Ascending aorta (tissue), 2 donors: Measurements from ENCODE around the gene NTM. TPM values are rescaled to one million over a fixed set of nuclear protein-coding genes. Genes with fewer than 3 reads are reported as not detected.
"Not testable (repeated sequence)": the region's sequence is repeated elsewhere in the genome, so short reads cannot be mapped to it uniquely, and the experiment has no call there.

Source experiments
- DNase-seq, 2 donors: peaks; one replicate each; pipeline ENCODE4 v3.0.0-alpha.2; 2019; ENCODE audit warnings: low spot score in 2 of 2
- H3K27ac ChIP-seq, 2 donors: fragments of 200-600 bp; sonication (generic); one replicate each; pipeline ENCODE4 v1.5.1; 2016 to 2017; ENCODE audit warnings: mild to moderate bottlenecking in 1 of 2
- H3K27me3 ChIP-seq: fragments of 200-600 bp; sonication (generic); one replicate; pipeline ENCODE4 v1.5.1; 2017
- H3K36me3 ChIP-seq, 2 donors: fragments of 200-600 bp; sonication (generic); one replicate each; pipeline ENCODE4 v1.5.1; 2016
- H3K4me1 ChIP-seq, 2 donors: fragments of 200-600 bp; sonication (generic); one replicate each; pipeline ENCODE4 v1.5.1; 2016 to 2017; ENCODE audit warnings: mild to moderate bottlenecking in 1 of 2
- H3K4me3 ChIP-seq, 2 donors: fragments of 200-600 bp; sonication (generic); one replicate each; pipeline ENCODE4 v1.5.1; 2016 to 2017; ENCODE audit warnings: mild to moderate bottlenecking in 1 of 2
- H3K9me3 ChIP-seq, 2 donors: fragments of 200-600 bp; sonication (generic); one replicate each; pipeline ENCODE4 v1.5.1; 2016
- CTCF ChIP-seq, 3 experiments: fragments of 200-600 bp in 2 of 3; fragments of 450-650 bp in 1 of 3; sonication (generic) in 2 of 3; IDR thresholded peaks; one replicate each; pipeline ENCODE4 v1.5.1; 2016 to 2019; ENCODE audit warnings: antibody characterized with exemption in 3 of 3, mild to moderate bottlenecking in 1 of 3, moderate library complexity in 1 of 3
- intact Hi-C: fragments of 100-400 bp; cut with DNase I; formaldehyde crosslinking; loops from one replicate; pipeline ENCODE4 v1.15.1; 2023
- total RNA-seq: library from RNA; depleted of rRNA; stranded (reverse); fragments of >200 nt; gene quantifications from one replicate; pipeline ENCODE4 v1.1.0, GENCODE V29; 2016

The NTM gene
- total RNA-seq, 1 donor from 2014 or later: not detected

DNA sequence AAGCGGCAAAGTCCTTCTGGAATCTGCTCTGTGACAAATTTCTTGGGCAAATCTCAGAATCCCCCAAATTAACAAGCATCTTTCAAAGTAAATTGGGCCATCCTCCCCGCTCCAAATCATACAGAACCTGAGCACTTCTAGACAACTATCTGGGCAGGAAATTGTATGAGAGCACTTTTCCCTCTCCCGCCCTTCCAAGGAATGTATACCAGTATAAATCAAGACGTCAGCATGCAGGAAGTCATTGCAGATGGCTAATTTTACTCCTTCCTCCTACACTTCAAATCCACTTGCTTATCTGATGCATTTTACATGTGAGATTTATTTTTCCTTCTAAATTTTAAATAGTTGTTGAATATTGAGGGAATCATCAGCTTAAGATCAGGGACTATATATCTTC, 52.1 kb downstream of the NTM start:
- Histone ChIP-seq H3K27ac (no peak overlapping the region), H3K4me3 (no peak overlapping the region), H3K36me3 (no peaks in the 10 kb centered on the region), H3K27me3 (no peaks in the 10 kb centered on the region), H3K9me3 (no peaks in the 10 kb centered on the region), H3K4me1 (no peaks in the 10 kb centered on the region)
- no peak for TF ChIP-seq CTCF (IDR thresholded peaks at IDR 0.05)
- no peak for DNase-seq
- intact Hi-C loops: no loop called here

GRCh38 chr11:131423688-131424087, 53.3 kb downstream of the NTM start:
- Histone ChIP-seq H3K36me3 (no peaks in the 10 kb centered on the region), H3K27ac (no peak overlapping the region), H3K4me3 (no peak overlapping the region), H3K27me3 (no peaks in the 10 kb centered on the region), H3K9me3 (no peaks in the 10 kb centered on the region), H3K4me1 (no peaks in the 10 kb centered on the region)
- intact Hi-C loops: no loop called here
- DNase-seq: no peak
- no peak for TF ChIP-seq CTCF (IDR thresholded peaks at IDR 0.05)

DNA sequence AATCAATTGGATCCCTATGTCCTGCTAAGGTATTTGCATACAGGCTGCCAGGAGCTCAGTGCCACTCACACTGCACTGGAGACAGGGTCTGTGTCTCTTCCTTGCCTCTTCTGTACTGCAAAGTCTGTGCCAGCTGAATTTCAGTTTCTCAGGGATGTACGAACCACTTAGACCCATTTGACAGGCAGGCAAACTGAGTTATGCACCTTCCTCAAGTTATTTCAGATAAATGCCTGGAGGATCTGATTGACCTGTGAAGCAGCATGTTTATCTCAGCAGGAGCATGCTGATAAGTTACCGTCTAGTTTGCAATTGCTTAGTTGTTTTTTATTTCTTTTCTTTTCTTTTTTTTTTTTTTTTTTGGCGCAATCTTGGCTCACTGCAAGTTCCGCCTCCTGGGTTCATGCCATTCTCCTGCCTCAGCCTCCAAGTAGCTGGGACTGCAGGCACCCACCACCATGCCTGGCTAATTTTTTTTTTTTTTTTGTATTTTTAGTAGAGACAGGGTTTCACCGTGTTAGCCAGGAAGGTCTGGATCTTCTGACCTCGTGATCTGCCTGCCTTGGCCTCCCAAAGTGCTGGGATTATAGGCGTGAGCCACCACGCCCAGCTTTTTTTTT, 54.0 kb downstream of the NTM start:
- DNase-seq, H3K27ac ChIP-seq, H3K4me1 ChIP-seq, H3K36me3 ChIP-seq, H3K9me3 ChIP-seq, H3K4me3 ChIP-seq, H3K27me3 ChIP-seq, intact Hi-C loops: not testable (repeated sequence)

DNA sequence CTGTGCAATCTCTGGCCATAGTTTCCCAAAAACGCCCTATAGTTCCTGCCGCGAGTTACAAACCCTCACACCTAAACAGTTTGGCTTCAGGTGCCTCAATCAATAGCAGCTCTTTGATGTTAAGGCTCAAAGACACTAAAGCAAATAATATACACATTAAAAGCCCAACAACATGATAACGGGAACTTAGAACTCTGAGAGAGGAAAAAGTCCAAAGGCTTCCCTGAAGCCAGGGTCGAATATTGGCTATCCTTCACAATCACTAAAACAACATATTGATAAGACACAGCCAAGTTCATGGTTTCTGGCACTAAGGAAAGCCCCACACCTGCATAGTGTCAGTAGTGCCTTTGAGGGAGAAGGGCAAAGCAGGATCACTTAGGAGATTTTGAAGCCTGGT, 54.9 kb downstream of the NTM start:
- Histone ChIP-seq H3K27me3 (no peaks in the 10 kb centered on the region), H3K9me3 (no peaks in the 10 kb centered on the region), H3K36me3 (no peaks in the 10 kb centered on the region), H3K4me1 (no peaks in the 10 kb centered on the region), H3K27ac (no peak overlapping the region), H3K4me3 (no peak overlapping the region)
- intact Hi-C loops: no loop called here
- TF ChIP-seq CTCF (IDR thresholded peaks at IDR 0.05): no peak
- no peak for DNase-seq

- TF ChIP-seq CTCF (IDR thresholded peaks at IDR 0.05): no peak
- no peaks in the 10 kb centered on the region for H3K9me3 ChIP-seq
- no peaks in the 10 kb centered on the region for H3K36me3 ChIP-seq
- H3K27me3 ChIP-seq: no peaks in the 10 kb centered on the region
- H3K4me1 ChIP-seq: no peaks in the 10 kb centered on the region
- no peak for DNase-seq
- no peak overlapping the region for H3K27ac ChIP-seq
- no peak overlapping the region for H3K4me3 ChIP-seq
- intact Hi-C loops: no loop called here
Measured at GRCh38 chr11:131428853-131429252, 58.4 kb downstream of the NTM start.

DNA sequence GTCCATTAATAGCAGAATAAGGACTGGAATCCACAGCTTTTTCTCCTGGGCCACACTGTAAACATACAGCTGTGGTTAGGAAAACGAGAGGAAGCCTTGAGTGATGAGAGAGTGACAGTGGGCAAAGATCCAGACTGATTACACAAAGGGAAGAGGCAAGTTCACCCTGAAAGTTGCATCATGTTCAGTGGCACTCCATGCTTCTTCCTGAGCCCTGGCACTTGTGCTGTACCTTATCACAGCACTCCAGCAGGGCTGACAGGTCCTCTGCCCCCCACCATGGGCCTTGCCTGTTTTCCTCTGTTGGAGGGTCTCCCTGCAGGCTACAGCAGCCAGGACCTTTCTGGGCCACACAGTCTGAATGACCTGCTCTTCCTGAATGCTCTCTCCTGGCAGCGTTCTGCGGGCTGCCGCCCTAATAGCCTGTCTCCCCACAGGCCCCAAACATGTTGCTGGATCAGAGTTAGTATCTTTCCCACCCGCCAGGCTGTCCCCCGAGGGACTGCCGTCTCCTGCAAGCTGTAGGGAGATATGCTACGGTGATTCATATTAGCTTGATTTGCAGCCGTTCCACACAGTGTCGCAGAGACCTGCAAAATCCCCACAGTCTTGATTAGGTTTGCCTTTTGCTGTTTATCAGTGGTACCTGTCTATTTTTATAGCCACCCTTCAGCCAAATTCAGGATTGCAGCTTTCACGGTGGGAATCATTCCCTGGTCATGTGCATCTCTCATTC, 60.2 kb downstream of the NTM start:
- Histone ChIP-seq H3K4me1 (no peaks in the 10 kb centered on the region), H3K27me3 (no peaks in the 10 kb centered on the region), H3K9me3 (no peaks in the 10 kb centered on the region), H3K4me3 (no peak overlapping the region), H3K36me3 (no peaks in the 10 kb centered on the region), H3K27ac (no peak overlapping the region)
- DNase-seq: no peak
- no peak for TF ChIP-seq CTCF (IDR thresholded peaks at IDR 0.05)
- intact Hi-C loops: no loop called here
